Activated naive CD4-positive, alpha-beta T cell treated with anti-CD3 and anti-CD28 coated beads, Interleukin-2, amount 10 ng/mL, durations not matched to agents 7 days and 5 days (primary cell): ENCODE data around the gene MIEF1.
"Not testable (repeated sequence)": the region's sequence is repeated elsewhere in the genome, so short reads cannot be mapped to it uniquely, and the experiment has no call there.

ENCODE experiments used
- CTCF ChIA-PET: fragments of 350-600 bp; sonication (Branson Sonifier 250); formaldehyde crosslinking; loops from one replicate; lab custom pipeline; 2021; ENCODE audit warnings: antibody characterized with exemption; lab: Charles Lee
- DNase-seq: peaks from one replicate; pipeline ENCODE4 v3.0.0-alpha.2; 2020
- H3K27ac Mint-ChIP-seq: one replicate; pipeline ENCODE4 v1.8.0; 2021; ENCODE audit warnings: mild to moderate bottlenecking, moderate library complexity, mixed read lengths
- H3K27me3 Mint-ChIP-seq: one replicate; pipeline ENCODE4 v1.8.0; 2021; ENCODE audit warnings: mild to moderate bottlenecking, mixed read lengths
- H3K36me3 Mint-ChIP-seq: one replicate; pipeline ENCODE4 v1.8.0; 2021; ENCODE audit warnings: mixed read lengths
- H3K4me1 Mint-ChIP-seq: one replicate; pipeline ENCODE4 v1.8.0; 2021; ENCODE audit warnings: mixed read lengths
- H3K4me3 Mint-ChIP-seq: one replicate; pipeline ENCODE4 v1.8.0; 2021; ENCODE audit warnings: mild to moderate bottlenecking, moderate library complexity, mixed read lengths
- H3K9me3 Mint-ChIP-seq: one replicate; pipeline ENCODE4 v1.8.0; 2021; ENCODE audit warnings: mixed read lengths

The MIEF1 gene

DNA sequence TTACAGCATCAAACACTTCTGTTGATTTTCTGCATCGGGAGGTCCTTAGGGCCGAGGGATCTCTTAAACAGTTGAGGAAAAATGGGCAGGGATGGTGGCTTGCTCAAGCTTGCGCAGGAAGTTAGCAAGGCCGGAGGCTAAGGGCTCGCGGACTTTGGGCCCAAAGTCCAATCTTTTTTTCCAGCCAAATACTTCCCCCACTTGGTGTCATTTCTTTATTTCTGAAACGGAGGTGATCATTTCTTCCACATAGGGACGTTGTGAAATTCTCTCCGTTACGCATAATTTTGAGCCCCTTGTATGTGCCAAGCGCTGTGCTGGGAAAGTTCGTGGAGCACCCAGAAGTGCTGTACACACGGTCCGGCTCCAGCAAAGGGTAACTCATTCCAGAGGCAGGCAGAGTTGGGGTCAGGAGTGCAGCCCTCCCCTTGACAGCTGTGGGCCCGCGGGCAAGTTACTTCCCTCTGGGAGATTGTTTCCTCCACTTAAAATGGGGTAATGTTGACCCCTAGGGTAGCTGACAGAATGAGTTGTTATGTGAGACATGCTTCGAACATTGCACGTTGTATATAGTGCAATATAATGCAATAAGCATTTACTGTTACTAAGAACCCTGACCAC is 809 bp downstream of the MIEF1 start:
- Mint-ChIP-seq H3K27ac (peak overlapping the region; percentile 75), H3K4me1 (peaks cover 39% of the 10 kb centered on the region), H3K36me3 (peaks cover 29% of the 10 kb centered on the region), H3K4me3 (peak overlapping the region; percentile 93), H3K27me3 (peaks cover 14% of the 10 kb centered on the region), H3K9me3 (no peaks in the 10 kb centered on the region)
- CTCF ChIA-PET: interaction anchor here (1.6 to 3.4 kb wide), 5 partner anchors 10 to 103 kb away, joined by 3 to 17 read pairs (median 11); partner anchors contain the start of genes ATF4 and TAB1
- DNase-seq: no peak

DNA sequence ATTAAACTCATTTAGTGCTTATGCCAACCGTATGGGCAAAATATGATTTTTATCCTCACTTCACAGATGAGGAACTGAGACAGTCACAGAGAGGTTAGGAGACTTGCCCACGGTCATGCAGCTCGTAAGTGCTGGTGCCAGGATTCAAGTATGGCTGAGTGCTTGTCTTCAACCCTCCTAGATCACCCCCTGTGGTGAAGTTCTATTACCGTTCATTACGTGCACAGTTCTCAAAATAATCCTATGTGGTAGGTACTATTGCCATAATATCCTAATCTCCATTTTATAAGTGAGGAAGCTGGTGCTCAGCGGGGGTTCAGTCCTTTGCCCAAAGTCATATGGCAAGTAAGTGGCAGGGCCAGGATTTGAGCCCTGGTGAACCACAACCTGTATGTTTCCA is 1.5 kb downstream of the MIEF1 start:
- peaks cover 10% of the 10 kb centered on the region for H3K27me3 Mint-ChIP-seq
- peaks cover 41% of the 10 kb centered on the region for H3K4me1 Mint-ChIP-seq
- peak overlapping the region; percentile 93 for H3K4me3 Mint-ChIP-seq
- CTCF ChIA-PET: interaction anchor here (1.4 to 3.4 kb wide), 4 partner anchors 9 to 25 kb away, joined by 3 to 17 read pairs (median 13); no protein-coding TSS in a partner anchor
- H3K9me3 Mint-ChIP-seq: no peaks in the 10 kb centered on the region
- peak overlapping the region; percentile 34 for H3K27ac Mint-ChIP-seq
- DNase-seq: no peak
- H3K36me3 Mint-ChIP-seq: peaks cover 34% of the 10 kb centered on the region

DNA sequence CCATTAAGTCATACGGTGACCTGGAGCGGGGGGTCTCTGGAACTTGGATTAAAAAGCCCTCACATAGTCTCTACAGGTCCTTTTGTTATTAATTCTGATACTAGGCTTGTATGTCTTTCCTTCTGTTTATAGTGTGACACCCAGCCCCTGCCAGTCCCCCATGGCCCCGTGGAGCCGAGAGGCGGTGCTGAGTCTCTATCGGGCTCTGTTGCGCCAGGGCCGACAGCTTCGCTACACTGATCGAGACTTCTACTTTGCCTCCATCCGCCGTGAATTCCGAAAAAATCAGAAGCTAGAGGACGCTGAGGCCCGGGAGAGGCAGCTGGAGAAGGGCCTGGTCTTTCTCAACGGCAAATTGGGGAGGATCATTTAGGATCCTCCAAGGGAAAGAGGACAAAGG is 2.0 kb downstream of the MIEF1 start:
- peaks cover 35% of the 10 kb centered on the region for H3K36me3 Mint-ChIP-seq
- H3K4me3 Mint-ChIP-seq: peak overlapping the region; percentile 93
- CTCF ChIA-PET: interaction anchor here (1.4 to 3.4 kb wide), 5 partner anchors 8 to 25 kb away, joined by 3 to 17 read pairs (median 8); no protein-coding TSS in a partner anchor
- H3K27me3 Mint-ChIP-seq: peaks cover 6% of the 10 kb centered on the region
- H3K4me1 Mint-ChIP-seq: peaks cover 41% of the 10 kb centered on the region
- H3K27ac Mint-ChIP-seq: peak overlapping the region; percentile 34
- H3K9me3 Mint-ChIP-seq: no peaks in the 10 kb centered on the region
- DNase-seq: no peak

DNA sequence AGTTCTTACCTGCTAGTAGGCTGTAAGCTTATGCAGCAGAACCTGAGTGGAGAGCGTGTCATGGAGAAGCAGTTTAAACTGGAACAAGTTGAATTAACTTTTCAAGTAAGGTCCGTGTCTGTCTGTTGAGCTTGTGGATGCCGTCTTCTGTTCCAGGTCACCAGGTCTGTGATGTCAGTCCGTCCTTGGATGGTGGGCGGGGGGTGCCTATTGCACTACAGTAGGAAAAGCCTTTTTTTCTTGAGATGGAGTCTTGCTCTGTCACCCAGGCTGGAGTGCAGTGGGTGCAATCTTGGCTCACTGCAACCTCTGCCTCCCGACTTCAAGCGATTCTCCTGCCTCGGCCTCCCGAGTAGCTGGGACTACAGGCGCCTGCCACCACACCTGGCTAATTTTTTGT is 4.9 kb downstream of the MIEF1 start:
- CTCF ChIA-PET: interaction anchor here (0.6 to 1.6 kb wide), 4 partner anchors 11 to 594 kb away, joined by 3 to 4 read pairs (median 4); no protein-coding TSS in a partner anchor
- H3K27me3 Mint-ChIP-seq, DNase-seq, H3K9me3 Mint-ChIP-seq, H3K4me3 Mint-ChIP-seq: not testable (repeated sequence)
- peaks cover 37% of the 10 kb centered on the region for H3K4me1 Mint-ChIP-seq
- peak overlapping the region; percentile 6 for H3K27ac Mint-ChIP-seq
- peaks cover 51% of the 10 kb centered on the region for H3K36me3 Mint-ChIP-seq

DNA sequence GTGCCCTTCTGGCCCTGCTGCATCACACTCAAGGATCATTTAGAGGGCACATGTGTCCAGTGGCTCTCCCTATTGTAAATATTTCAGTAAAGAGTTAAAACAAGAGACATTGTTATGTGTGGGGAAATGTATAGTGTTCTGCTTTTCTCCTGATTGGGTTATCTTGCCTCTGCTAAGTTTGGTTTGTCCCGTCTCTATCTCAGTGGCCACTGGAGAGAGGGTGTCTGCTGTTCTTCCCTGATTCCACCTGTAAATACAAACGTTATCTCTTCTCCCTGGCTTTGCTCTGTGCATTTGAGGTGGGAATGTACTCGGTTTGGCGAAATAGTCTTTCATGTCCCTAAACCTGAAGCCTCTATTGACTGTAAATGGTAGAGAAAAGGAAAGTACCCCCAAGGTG is 6.3 kb downstream of the MIEF1 start:
- H3K36me3 Mint-ChIP-seq: peaks cover 57% of the 10 kb centered on the region
- DNase-seq: no peak
- H3K4me1 Mint-ChIP-seq: peaks cover 31% of the 10 kb centered on the region
- H3K27me3 Mint-ChIP-seq: no peaks in the 10 kb centered on the region
- H3K4me3 Mint-ChIP-seq: no peak overlapping the region
- no peak overlapping the region for H3K27ac Mint-ChIP-seq
- CTCF ChIA-PET: interaction anchor here (12.1 kb wide), 1 partner anchor 12 kb away, joined by 152 read pairs; no protein-coding TSS in a partner anchor
- H3K9me3 Mint-ChIP-seq: no peaks in the 10 kb centered on the region

DNA sequence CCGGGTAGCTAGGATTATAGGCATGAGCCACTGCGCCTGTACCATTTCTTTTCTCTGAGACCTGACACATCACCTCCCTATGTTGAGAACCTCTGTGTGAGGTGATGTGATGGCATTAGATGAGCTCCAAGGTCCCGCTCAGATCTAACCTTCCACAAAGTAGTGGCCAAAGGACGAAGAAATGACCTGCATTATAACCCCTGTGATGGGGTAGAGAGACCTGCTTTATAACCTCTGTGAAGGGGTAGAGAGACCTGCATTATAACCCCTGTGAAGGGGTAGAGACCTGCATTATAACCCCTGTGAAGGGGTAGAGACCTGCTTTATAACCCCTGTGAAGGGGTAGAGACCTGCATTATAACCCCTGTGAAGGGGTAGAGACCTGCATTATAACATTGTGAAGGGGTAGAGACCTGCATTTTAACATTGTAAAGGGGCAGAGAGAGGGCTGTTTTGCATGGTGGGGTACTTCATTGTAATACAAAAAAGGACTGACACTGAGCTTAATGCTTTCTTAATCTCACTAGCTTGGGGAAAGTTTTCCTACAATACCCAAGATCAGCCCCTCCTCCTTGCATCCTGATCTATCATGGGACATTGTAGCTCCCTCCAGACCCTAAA is 8.5 kb downstream of the MIEF1 start:
- Mint-ChIP-seq H3K9me3 (no peaks in the 10 kb centered on the region), H3K4me3 (no peak overlapping the region), H3K27me3 (no peaks in the 10 kb centered on the region), H3K4me1 (peaks cover 30% of the 10 kb centered on the region), H3K27ac (no peak overlapping the region), H3K36me3 (peaks cover 59% of the 10 kb centered on the region)
- no peak for DNase-seq
- CTCF ChIA-PET: interaction anchor here (0.8 to 12.1 kb wide), 4 partner anchors 9 to 18 kb away, joined by 3 to 152 read pairs (median 5); partner anchors contain the start of gene ATF4

DNA sequence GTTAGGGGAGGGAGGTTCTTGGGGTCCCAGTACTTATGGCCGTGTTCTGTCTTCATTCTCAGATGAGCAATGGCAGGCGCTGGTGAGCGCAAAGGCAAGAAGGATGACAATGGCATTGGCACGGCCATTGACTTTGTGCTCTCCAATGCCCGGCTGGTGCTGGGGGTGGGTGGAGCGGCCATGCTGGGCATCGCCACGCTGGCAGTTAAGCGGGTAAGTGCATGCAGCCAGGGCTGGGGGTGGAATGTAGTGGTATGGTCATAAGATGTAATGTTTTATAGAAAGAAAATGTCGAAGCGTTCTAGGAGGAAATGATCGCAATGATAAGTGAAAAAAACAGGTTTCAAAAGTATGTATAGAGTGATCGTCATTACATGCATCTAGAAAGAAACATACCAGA is 9.1 kb downstream of the MIEF1 start:
- H3K36me3 Mint-ChIP-seq: peaks cover 58% of the 10 kb centered on the region
- no peaks in the 10 kb centered on the region for H3K27me3 Mint-ChIP-seq
- H3K27ac Mint-ChIP-seq: no peak overlapping the region
- CTCF ChIA-PET: interaction anchor here (1.7 to 12.1 kb wide), 2 partner anchors 15 to 18 kb away, joined by 4 to 152 read pairs; no protein-coding TSS in a partner anchor
- no peak overlapping the region for H3K4me3 Mint-ChIP-seq
- no peaks in the 10 kb centered on the region for H3K9me3 Mint-ChIP-seq
- H3K4me1 Mint-ChIP-seq: peaks cover 33% of the 10 kb centered on the region
- no peak for DNase-seq

DNA sequence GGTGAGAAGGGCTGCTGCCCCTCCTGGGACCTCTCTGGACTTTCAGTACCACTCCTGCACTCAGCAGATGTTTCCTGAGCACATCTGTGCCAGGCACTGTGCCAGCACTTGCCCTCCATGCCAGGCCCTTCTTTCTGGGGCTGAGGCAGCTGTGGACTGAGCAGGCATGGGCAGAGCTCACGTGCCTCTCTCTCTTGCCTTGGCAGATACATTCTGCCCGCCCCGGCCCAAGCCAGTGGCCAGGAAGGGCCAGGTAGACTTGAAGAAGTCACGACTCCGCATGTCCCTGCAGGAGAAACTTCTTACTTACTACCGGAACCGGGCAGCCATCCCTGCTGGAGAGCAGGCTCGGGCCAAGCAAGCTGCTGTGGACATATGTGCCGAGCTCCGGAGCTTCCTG is 9.9 kb downstream of the MIEF1 start:
- CTCF ChIA-PET: interaction anchor here (0.6 to 12.1 kb wide), 3 partner anchors 16 to 22 kb away, joined by 4 to 152 read pairs (median 4); no protein-coding TSS in a partner anchor
- Mint-ChIP-seq H3K4me1 (peaks cover 27% of the 10 kb centered on the region), H3K9me3 (no peaks in the 10 kb centered on the region), H3K36me3 (peaks cover 53% of the 10 kb centered on the region), H3K27ac (no peak overlapping the region), H3K4me3 (no peak overlapping the region), H3K27me3 (no peaks in the 10 kb centered on the region)
- no peak for DNase-seq

DNA sequence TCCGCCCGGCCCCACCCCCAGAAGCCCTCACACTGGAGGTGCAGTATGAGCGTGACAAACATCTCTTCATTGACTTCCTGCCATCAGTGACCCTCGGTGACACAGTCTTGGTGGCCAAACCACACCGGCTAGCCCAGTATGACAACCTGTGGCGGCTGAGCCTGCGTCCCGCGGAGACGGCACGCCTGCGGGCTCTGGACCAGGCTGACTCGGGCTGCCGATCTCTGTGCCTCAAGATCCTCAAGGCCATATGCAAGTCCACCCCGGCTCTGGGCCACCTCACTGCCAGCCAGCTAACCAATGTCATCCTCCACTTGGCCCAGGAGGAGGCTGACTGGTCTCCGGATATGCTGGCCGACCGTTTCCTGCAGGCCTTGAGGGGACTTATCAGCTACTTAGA is 11.7 kb downstream of the MIEF1 start:
- CTCF ChIA-PET: interaction anchor here (1.3 to 12.1 kb wide), 8 partner anchors 9 to 511 kb away, joined by 4 to 152 read pairs (median 9); partner anchors contain the start of gene MIEF1
- Mint-ChIP-seq H3K36me3 (peaks cover 49% of the 10 kb centered on the region), H3K4me3 (no peak overlapping the region), H3K27ac (no peak overlapping the region), H3K9me3 (no peaks in the 10 kb centered on the region), H3K4me1 (peaks cover 35% of the 10 kb centered on the region), H3K27me3 (no peaks in the 10 kb centered on the region)
- no peak for DNase-seq

DNA sequence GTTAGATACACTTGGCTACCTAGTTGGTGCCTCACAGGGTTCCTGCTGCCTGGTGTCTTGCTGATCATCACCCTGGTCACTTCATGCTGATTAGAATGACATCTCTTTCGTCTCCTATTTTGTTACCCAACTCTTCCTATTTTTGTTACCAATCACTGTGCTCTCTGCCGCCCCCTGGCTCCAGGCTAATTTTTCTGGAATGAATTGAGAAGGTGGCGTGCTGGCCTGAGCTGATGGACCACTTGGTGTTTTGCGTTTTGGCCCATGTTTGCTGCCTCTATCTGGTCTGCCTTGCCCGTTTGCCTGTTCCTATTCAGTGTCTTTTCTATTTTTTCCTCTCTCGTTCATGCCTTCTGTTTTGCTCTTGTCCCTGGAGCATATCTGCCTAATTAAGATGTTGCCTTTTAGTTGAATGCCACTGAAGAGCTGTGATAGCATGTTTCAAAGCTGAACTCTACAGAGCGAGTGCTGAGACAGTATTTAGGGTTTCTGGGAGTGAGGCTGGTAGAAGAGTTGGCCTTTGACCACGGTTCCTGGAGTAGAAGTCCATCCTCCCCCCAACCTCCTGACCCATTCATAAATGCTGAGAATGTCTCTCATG is 12.4 kb downstream of the MIEF1 start:
- Mint-ChIP-seq H3K27me3 (no peaks in the 10 kb centered on the region), H3K4me1 (peaks cover 38% of the 10 kb centered on the region), H3K27ac (peak overlapping the region; percentile 35), H3K36me3 (peaks cover 45% of the 10 kb centered on the region), H3K4me3 (no peak overlapping the region), H3K9me3 (no peaks in the 10 kb centered on the region)
- CTCF ChIA-PET: interaction anchor here (0.9 to 12.1 kb wide), 10 partner anchors 10 to 525 kb away, joined by 3 to 152 read pairs (median 8); partner anchors contain the start of gene MIEF1
- DNase-seq: peak; percentile 74

DNA sequence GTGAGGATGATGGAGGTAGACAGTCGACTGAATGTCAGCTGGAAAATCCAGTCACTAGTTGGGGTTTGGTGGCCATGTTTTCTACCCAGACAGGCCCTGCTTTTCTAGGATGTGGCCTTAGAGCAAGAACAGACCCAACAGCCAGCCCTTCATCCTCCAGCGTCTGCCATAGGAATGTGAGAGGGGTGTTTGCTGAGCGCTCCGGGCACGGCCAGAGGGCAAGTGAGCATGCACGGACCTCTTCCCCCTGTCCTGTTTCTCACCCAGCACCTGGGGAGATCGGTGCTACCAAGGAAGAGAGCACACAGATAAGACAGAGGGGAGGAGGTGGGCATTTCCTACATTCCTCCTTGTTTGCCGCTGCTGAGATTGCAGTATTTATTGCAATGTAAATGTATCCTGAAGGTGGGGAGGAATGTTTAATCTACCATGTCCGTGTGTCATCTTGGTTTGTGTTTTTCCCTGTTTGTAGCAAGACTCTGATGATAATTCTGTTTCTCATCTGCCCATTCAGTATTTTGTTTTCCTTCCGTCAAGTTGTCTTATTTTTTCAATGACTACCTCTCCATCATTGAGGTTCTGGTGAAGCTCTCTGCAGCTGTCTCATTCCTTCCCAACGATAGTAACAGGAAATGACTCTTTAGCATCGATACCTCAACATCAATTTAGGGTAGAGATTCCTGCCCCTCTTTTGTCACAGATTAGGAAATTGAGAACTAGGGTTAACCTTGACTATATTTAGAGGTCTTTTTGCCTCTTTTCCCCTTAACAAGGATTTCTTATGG is 13.4 kb downstream of the MIEF1 start:
- CTCF ChIA-PET: interaction anchor here (0.6 to 12.1 kb wide), 12 partner anchors 11 to 524 kb away, joined by 3 to 152 read pairs (median 7); partner anchors contain the start of genes MIEF1 and TAB1
- no peak for DNase-seq
- H3K27ac Mint-ChIP-seq: peak overlapping the region; percentile 54
- H3K4me1 Mint-ChIP-seq: peaks cover 38% of the 10 kb centered on the region
- H3K9me3 Mint-ChIP-seq: no peaks in the 10 kb centered on the region
- peaks cover 46% of the 10 kb centered on the region for H3K36me3 Mint-ChIP-seq
- H3K27me3 Mint-ChIP-seq: peaks cover 6% of the 10 kb centered on the region
- H3K4me3 Mint-ChIP-seq: no peak overlapping the region

DNA sequence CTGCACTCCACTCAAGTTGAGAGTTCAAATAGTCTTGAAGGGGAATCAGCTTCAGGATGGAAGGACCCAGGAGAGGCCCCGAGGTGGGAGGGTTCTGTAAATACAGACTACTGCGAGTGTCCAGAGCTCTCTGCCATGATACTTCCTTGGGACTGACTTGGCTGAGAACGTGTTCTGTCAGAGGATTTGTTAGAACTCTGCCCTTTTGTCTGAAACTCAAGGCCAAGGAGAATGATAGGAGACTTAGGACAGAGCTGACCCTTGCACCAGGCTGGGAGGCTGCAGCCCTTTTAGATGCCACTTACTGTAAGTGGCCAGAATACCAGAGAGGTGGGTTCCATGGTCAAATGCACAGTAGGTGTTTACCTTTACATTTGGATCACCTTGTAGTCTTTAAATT is 15.4 kb downstream of the MIEF1 start:
- CTCF ChIA-PET: interaction anchor here (1.2 to 12.1 kb wide), 6 partner anchors 13 to 129 kb away, joined by 3 to 152 read pairs (median 8); partner anchors contain the start of genes MIEF1 and TAB1
- Mint-ChIP-seq H3K4me1 (peaks cover 47% of the 10 kb centered on the region), H3K27ac (no peak overlapping the region), H3K27me3 (peaks cover 7% of the 10 kb centered on the region), H3K4me3 (no peak overlapping the region), H3K9me3 (no peaks in the 10 kb centered on the region), H3K36me3 (peaks cover 52% of the 10 kb centered on the region)
- no peak for DNase-seq

DNA sequence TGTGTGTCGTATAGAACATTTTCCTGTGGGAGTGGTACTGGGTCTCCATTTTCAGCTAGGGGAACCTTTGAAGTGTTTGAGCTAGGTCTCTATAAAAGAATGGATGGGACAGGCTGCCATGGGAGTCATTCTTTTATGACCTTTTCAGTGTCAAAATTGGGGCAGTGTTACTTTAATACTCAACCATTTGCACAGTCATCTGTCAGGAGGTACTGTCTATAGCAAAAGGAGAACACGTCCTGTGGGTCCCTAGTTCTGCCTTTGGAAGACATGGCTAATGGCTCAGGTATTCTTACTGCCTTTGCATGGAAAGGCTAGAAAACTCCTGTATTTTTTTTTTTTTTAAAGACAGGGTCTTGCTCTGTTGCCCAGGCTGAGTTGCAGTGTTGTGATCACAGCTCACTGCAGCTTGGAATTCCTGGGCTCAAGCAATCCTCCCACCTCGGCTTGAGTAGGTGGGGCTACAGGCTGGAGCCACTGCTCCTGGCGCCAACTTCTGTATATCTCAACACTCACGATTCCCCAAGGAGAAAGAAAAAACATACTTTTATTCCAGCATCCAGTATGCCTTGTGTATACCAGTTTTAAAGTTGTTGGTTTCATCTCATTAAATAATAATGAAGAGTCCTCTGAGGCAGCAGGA is 16.2 kb downstream of the MIEF1 start:
- Mint-ChIP-seq H3K27ac (peak overlapping the region; percentile 98), H3K4me1 (peaks cover 55% of the 10 kb centered on the region), H3K4me3 (peak overlapping the region; percentile 93), H3K27me3 (peaks cover 7% of the 10 kb centered on the region), H3K9me3 (no peaks in the 10 kb centered on the region), H3K36me3 (peaks cover 58% of the 10 kb centered on the region)
- DNase-seq: no peak
- CTCF ChIA-PET: interaction anchor here (1.2 to 12.1 kb wide), 5 partner anchors 12 to 129 kb away, joined by 3 to 152 read pairs (median 9); partner anchors contain the start of gene MIEF1
